ENCODE results near the gene KCNG1. TPM values are rescaled to one million over a fixed set of nuclear protein-coding genes. Genes with fewer than 3 reads are reported as not detected.

The KCNG1 gene
- total and polyA plus RNA-seq, 2 of the 13 experiments (the other 11 are each of a cell fraction or from before 2014, with no cell fraction given) = not detected

GRCh38 chr20:50957798-50958614, 64.9 kb downstream of the KCNG1 start, which contains the start of gene DPM1 (continued):
- TF ChIP-seq, protein P1, sequence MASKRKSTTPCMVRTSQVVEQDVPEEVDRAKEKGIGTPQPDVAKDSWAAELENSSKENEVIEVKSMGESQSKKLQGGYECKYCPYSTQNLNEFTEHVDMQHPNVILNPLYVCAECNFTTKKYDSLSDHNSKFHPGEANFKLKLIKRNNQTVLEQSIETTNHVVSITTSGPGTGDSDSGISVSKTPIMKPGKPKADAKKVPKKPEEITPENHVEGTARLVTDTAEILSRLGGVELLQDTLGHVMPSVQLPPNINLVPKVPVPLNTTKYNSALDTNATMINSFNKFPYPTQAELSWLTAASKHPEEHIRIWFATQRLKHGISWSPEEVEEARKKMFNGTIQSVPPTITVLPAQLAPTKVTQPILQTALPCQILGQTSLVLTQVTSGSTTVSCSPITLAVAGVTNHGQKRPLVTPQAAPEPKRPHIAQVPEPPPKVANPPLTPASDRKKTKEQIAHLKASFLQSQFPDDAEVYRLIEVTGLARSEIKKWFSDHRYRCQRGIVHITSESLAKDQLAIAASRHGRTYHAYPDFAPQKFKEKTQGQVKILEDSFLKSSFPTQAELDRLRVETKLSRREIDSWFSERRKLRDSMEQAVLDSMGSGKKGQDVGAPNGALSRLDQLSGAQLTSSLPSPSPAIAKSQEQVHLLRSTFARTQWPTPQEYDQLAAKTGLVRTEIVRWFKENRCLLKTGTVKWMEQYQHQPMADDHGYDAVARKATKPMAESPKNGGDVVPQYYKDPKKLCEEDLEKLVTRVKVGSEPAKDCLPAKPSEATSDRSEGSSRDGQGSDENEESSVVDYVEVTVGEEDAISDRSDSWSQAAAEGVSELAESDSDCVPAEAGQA (IDR thresholded peaks at IDR 0.05; ENCODE audit: low read depth) = peak; percentile 94
- TF ChIP-seq, protein P1 (CRISPR knock-in tag; IDR thresholded peaks at IDR 0.05; ENCODE audit: borderline replicate concordance) = no peak
- peak; percentile 86 for TF ChIP-seq SRSF1 (optimal IDR thresholded peaks at IDR 0.05; ENCODE audit: low read depth, low read length)
- peak; percentile 44; the same call in 1 of the 2 replicates for TF ChIP-seq NFYC (CRISPR knock-in tag; IDR thresholded peaks at IDR 0.05)
- peak; percentile 55 for TF ChIP-seq ZMYM3 (CRISPR knock-in tag; IDR thresholded peaks at IDR 0.05)
- TF ChIP-seq NR2F2 (IDR thresholded peaks at IDR 0.05; ENCODE audit: borderline replicate concordance, low read depth) = 0 out of 2 replicates have a peak, but pooled peaks have one; percentile 46
- TF ChIP-seq IKZF1 (IDR thresholded peaks at IDR 0.05) = no peak
- TF ChIP-seq SNAI1 (CRISPR knock-in tag; IDR thresholded peaks at IDR 0.05; ENCODE audit: borderline replicate concordance) = peak; percentile 7; the same call in 1 of the 2 replicates
- peak; percentile 24 for TF ChIP-seq ZEB1 (IDR thresholded peaks at IDR 0.05; ENCODE audit: insufficient replicate concordance, low read depth)
- 0 out of 2 replicates have a peak, but pooled peaks have one; percentile 51 for TF ChIP-seq GFI1 (CRISPR knock-in tag; IDR thresholded peaks at IDR 0.05; ENCODE audit: borderline replicate concordance)
- peak; percentile 77 for TF ChIP-seq AGO2 (optimal IDR thresholded peaks at IDR 0.05; ENCODE audit: low read depth, low read length)
- TF ChIP-seq NONO (IDR thresholded peaks at IDR 0.05) = no peak
- TF ChIP-seq NONO (CRISPR knock-in tag; conservative IDR thresholded peaks at IDR 0.05) = peak; percentile 74
- no peak for TF ChIP-seq ZNF235 (CRISPR knock-in tag; IDR thresholded peaks at IDR 0.05; ENCODE audit: borderline replicate concordance)
- TF ChIP-seq POLR2AphosphoS5 (IDR thresholded peaks at IDR 0.05; ENCODE audit: low read depth, low read length) = peak; percentile 99
- no peak for TF ChIP-seq FOXJ3 (CRISPR knock-in tag; IDR thresholded peaks at IDR 0.05; ENCODE audit: borderline replicate concordance)
- TF ChIP-seq JUNB (CRISPR knock-in tag; IDR thresholded peaks at IDR 0.05; ENCODE audit: borderline replicate concordance) = no peak
- no peak for TF ChIP-seq SP5 (CRISPR knock-in tag; IDR thresholded peaks at IDR 0.05; ENCODE audit: borderline replicate concordance, low read depth)
- peak; percentile 67 for TF ChIP-seq ZNF331 (CRISPR knock-in tag; IDR thresholded peaks at IDR 0.05)
- TF ChIP-seq, protein P2, sequence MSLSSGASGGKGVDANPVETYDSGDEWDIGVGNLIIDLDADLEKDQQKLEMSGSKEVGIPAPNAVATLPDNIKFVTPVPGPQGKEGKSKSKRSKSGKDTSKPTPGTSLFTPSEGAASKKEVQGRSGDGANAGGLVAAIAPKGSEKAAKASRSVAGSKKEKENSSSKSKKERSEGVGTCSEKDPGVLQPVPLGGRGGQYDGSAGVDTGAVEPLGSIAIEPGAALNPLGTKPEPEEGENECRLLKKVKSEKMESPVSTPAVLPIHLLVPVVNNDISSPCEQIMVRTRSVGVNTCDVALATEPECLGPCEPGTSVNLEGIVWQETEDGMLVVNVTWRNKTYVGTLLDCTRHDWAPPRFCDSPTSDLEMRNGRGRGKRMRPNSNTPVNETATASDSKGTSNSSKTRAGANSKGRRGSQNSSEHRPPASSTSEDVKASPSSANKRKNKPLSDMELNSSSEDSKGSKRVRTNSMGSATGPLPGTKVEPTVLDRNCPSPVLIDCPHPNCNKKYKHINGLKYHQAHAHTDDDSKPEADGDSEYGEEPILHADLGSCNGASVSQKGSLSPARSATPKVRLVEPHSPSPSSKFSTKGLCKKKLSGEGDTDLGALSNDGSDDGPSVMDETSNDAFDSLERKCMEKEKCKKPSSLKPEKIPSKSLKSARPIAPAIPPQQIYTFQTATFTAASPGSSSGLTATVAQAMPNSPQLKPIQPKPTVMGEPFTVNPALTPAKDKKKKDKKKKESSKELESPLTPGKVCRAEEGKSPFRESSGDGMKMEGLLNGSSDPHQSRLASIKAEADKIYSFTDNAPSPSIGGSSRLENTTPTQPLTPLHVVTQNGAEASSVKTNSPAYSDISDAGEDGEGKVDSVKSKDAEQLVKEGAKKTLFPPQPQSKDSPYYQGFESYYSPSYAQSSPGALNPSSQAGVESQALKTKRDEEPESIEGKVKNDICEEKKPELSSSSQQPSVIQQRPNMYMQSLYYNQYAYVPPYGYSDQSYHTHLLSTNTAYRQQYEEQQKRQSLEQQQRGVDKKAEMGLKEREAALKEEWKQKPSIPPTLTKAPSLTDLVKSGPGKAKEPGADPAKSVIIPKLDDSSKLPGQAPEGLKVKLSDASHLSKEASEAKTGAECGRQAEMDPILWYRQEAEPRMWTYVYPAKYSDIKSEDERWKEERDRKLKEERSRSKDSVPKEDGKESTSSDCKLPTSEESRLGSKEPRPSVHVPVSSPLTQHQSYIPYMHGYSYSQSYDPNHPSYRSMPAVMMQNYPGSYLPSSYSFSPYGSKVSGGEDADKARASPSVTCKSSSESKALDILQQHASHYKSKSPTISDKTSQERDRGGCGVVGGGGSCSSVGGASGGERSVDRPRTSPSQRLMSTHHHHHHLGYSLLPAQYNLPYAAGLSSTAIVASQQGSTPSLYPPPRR (CRISPR knock-in tag; IDR thresholded peaks at IDR 0.05; ENCODE audit: borderline replicate concordance) = 0 out of 2 replicates have a peak, but pooled peaks have one; percentile 11
